ENCODE measurements around the gene CYB5RL. TPM values are rescaled to one million over a fixed set of nuclear protein-coding genes. Genes with fewer than 3 reads are reported as not detected.
A peak's percentile ranks its signal among the peaks of the same experiment; 100 is the strongest.

The CYB5RL gene
- total RNA-seq, 1 donor from 2014 or later, result 5.1 TPM

GRCh38 chr1:54225378-54225777 lies 25.5 kb upstream of the CYB5RL start:
- peaks cover 0 to 12% of the 10 kb centered on the region in 2 donors for H3K36me3 ChIP-seq
- H3K27ac ChIP-seq, result no peak overlapping the region
- DNase-seq (ENCODE audit: low spot score in 2 of 2), result no peak
- H3K4me1 ChIP-seq, result peaks cover 0 to 10% of the 10 kb centered on the region in 2 donors
- H3K9me3 ChIP-seq, result no peaks in the 10 kb centered on the region
- no peak overlapping the region for H3K4me3 ChIP-seq
- no peak for TF ChIP-seq CTCF (IDR thresholded peaks at IDR 0.05)
- no peaks in the 10 kb centered on the region for H3K27me3 ChIP-seq
- intact Hi-C loops (cut with DNase I), result loop anchor here (5.0 kb wide), 2 partner anchors 47 to 262 kb away; no protein-coding TSS in a partner anchor

- DNase-seq (ENCODE audit: low spot score in 2 of 2), result no peak
- no peak overlapping the region for H3K4me3 ChIP-seq
- no peaks in the 10 kb centered on the region for H3K9me3 ChIP-seq
- H3K36me3 ChIP-seq, result peaks cover 0 to 12% of the 10 kb centered on the region in 2 donors
- intact Hi-C loops (cut with DNase I), result no loop called here
- H3K27me3 ChIP-seq, result no peaks in the 10 kb centered on the region
- peaks cover 0 to 21% of the 10 kb centered on the region in 2 donors for H3K4me1 ChIP-seq
- H3K27ac ChIP-seq, result no peak overlapping the region
- TF ChIP-seq CTCF (IDR thresholded peaks at IDR 0.05), result no peak
Measured at GRCh38 chr1:54224233-54224632, 24.4 kb upstream of the CYB5RL start.

GRCh38 chr1:54223441-54224202 lies 23.8 kb upstream of the CYB5RL start:
- intact Hi-C loops (cut with DNase I), result no loop called here
- Histone ChIP-seq H3K9me3 (no peaks in the 10 kb centered on the region), H3K27ac (no peak overlapping the region), H3K36me3 (peaks cover 0 to 17% of the 10 kb centered on the region in 2 donors), H3K4me1 (peaks cover 0 to 25% of the 10 kb centered on the region in 2 donors), H3K27me3 (no peaks in the 10 kb centered on the region), H3K4me3 (no peak overlapping the region)
- no peak for DNase-seq (ENCODE audit: low spot score in 2 of 2)
- no peak for TF ChIP-seq CTCF (IDR thresholded peaks at IDR 0.05)

- H3K36me3 ChIP-seq, result peaks cover 8 to 26% of the 10 kb centered on the region in 2 donors
- H3K27ac ChIP-seq, result peak overlapping the region in 1 of 2 donors; percentile 11
- no peaks in the 10 kb centered on the region for H3K9me3 ChIP-seq
- no peak for TF ChIP-seq CTCF (IDR thresholded peaks at IDR 0.05)
- DNase-seq (ENCODE audit: low spot score in 2 of 2), result no peak
- H3K4me1 ChIP-seq, result peaks cover 0 to 18% of the 10 kb centered on the region in 2 donors
- no peak overlapping the region for H3K4me3 ChIP-seq
- no peaks in the 10 kb centered on the region for H3K27me3 ChIP-seq
- intact Hi-C loops (cut with DNase I), result no loop called here
Measured at GRCh38 chr1:54222711-54223110, 22.9 kb upstream of the CYB5RL start.

- intact Hi-C loops (cut with DNase I), result no loop called here
- no peak for TF ChIP-seq CTCF (IDR thresholded peaks at IDR 0.05)
- H3K36me3 ChIP-seq, result peaks cover 14 to 33% of the 10 kb centered on the region in 2 donors
Measured at GRCh38 chr1:54221867-54222484, 22.1 kb upstream of the CYB5RL start.

More at GRCh38 chr1:54221867-54222484, 22.1 kb upstream of the CYB5RL start:
- Histone ChIP-seq H3K4me3 (no peak overlapping the region), H3K27me3 (no peaks in the 10 kb centered on the region), H3K4me1 (peaks cover 0 to 18% of the 10 kb centered on the region in 2 donors), H3K9me3 (no peaks in the 10 kb centered on the region), H3K27ac (peak overlapping the region in 1 of 2 donors; percentile 11)
- no peak for DNase-seq (ENCODE audit: low spot score in 2 of 2)

Measured in ascending aorta (tissue), 2 donors.